AG08396 (cell line): ENCODE data around the gene GUCY2C.

Source experiments
- DNase-seq: peaks from one replicate; pipeline ENCODE4 v3.0.0; 2012; ENCODE audit warnings: low spot score, mixed read lengths

The GUCY2C gene

GRCh38 chr12:14621826-14622225 lies 74.6 kb downstream of the GUCY2C start:
- no peak for DNase-seq

GRCh38 chr12:14619741-14620501 lies 76.5 kb downstream of the GUCY2C start:
- no peak for DNase-seq

- DNase-seq: peak; percentile 15
Measured at GRCh38 chr12:14618983-14619382, 77.4 kb downstream of the GUCY2C start.

GRCh38 chr12:14614704-14615121 lies 81.7 kb downstream of the GUCY2C start:
- DNase-seq: no peak

GRCh38 chr12:14613718-14614117 lies 82.7 kb downstream of the GUCY2C start:
- no peak for DNase-seq

GRCh38 chr12:14612898-14613445 lies 83.4 kb downstream of the GUCY2C start:
- no peak for DNase-seq

- no peak for DNase-seq
Measured at GRCh38 chr12:14612250-14612649, 84.1 kb downstream of the GUCY2C start.

GRCh38 chr12:14611640-14612203 lies 84.7 kb downstream of the GUCY2C start:
- no peak for DNase-seq

GRCh38 chr12:14607568-14607967 lies 88.8 kb downstream of the GUCY2C start:
- DNase-seq: no peak

GRCh38 chr12:14605401-14605989 lies 90.9 kb downstream of the GUCY2C start:
- DNase-seq: no peak

- DNase-seq: no peak
Measured at GRCh38 chr12:14601692-14602478, 94.5 kb downstream of the GUCY2C start.

- no peak for DNase-seq
Measured at GRCh38 chr12:14597480-14597879, 98.9 kb downstream of the GUCY2C start.

- no peak for DNase-seq
Measured at GRCh38 chr12:14591719-14592118, 104.7 kb downstream of the GUCY2C start.

GRCh38 chr12:14589169-14590004 lies 107.0 kb downstream of the GUCY2C start:
- no peak for DNase-seq

- DNase-seq: no peak
Measured at GRCh38 chr12:14588571-14588970, 107.8 kb downstream of the GUCY2C start.

GRCh38 chr12:14578646-14579045 lies 117.8 kb downstream of the GUCY2C start:
- DNase-seq: no peak

GRCh38 chr12:14577344-14577743 lies 119.1 kb downstream of the GUCY2C start:
- no peak for DNase-seq

GRCh38 chr12:14576896-14577295 lies 119.5 kb downstream of the GUCY2C start:
- no peak for DNase-seq

- no peak for DNase-seq
Measured at GRCh38 chr12:14575585-14575984, 120.8 kb downstream of the GUCY2C start.

GRCh38 chr12:14573118-14573517 lies 123.3 kb downstream of the GUCY2C start:
- no peak for DNase-seq

GRCh38 chr12:14572401-14572800 lies 124.0 kb downstream of the GUCY2C start:
- DNase-seq: no peak
